SK-N-SH (cell line): Measurements from ENCODE around the gene MACROD1. TPM values are rescaled to one million over a fixed set of nuclear protein-coding genes. Genes with fewer than 3 reads are reported as not detected.

Experiments
- CTCF ChIA-PET: fragments of 300-600, 350-600 bp; formaldehyde crosslinking; extraction: SDS; loops from one replicate; lab custom pipeline; 2021; lab: Yijun Ruan, JAX
- POLR2A ChIA-PET: fragments of 350-600 bp; sonication (Branson Sonifier 250); formaldehyde crosslinking; extraction: SDS; loops from one replicate; lab custom pipeline; 2020; ENCODE audit warnings: antibody characterized with exemption, inconsistent platforms; lab: Yijun Ruan, JAX
- DNase-seq: peaks from one replicate; pipeline ENCODE4 v3.0.0; 2012
- H2AFZ ChIP-seq: fragments of 200-600 bp; sonication (generic); 2 replicates; pipeline ENCODE4 v1.8.1; 2016; ENCODE audit warnings: antibody characterized with exemption, mild to moderate bottlenecking, low read depth
- H3F3A ChIP-seq: fragments of 200-600 bp; sonication (generic); replicated peaks from 2 replicates; pipeline ENCODE3; 2016; ENCODE audit warnings: antibody characterized with exemption, mild to moderate bottlenecking; ENCODE audit not compliant: insufficient read depth
- H3K27ac ChIP-seq, 2 experiments: fragments of 200-500 bp in 1 of 2; fragments of 200-600 bp in 1 of 2; sonication (Bioruptor generic) in 1 of 2; sonication (generic), shearing (Covaris generic) in 1 of 2; 2 replicates each; pipeline versions ENCODE4 v1.5.1 to v1.6.1; 2014 to 2016; ENCODE audit warnings: low read depth in 2 of 2, inconsistent platforms in 1 of 2, low read length in 1 of 2, mild to moderate bottlenecking in 1 of 2, mixed read lengths in 1 of 2
- H3K27me3 ChIP-seq: fragments of 200-600 bp; sonication (generic), shearing (Covaris generic); 2 replicates; pipeline ENCODE4 v1.6.1; 2016; ENCODE audit warnings: mixed run types; ENCODE audit not compliant: insufficient read depth
- H3K36me3 ChIP-seq, 2 experiments: fragments of 200-500 bp in 1 of 2; fragments of 200-600 bp in 1 of 2; sonication (Bioruptor generic) in 1 of 2; sonication (generic) in 1 of 2; replicated peaks in 1 of 2; 2 replicates each; pipeline versions ENCODE3 to v1.5.1; 2014 to 2016; ENCODE audit warnings: low read length in 1 of 2, mild to moderate bottlenecking in 1 of 2; ENCODE audit not compliant: insufficient read depth in 2 of 2, control insufficient read depth in 1 of 2
- H3K4me1 ChIP-seq, 2 experiments: fragments of 200-500 bp in 1 of 2; fragments of 200-600 bp in 1 of 2; sonication (Bioruptor generic) in 1 of 2; sonication (generic), shearing (Covaris generic) in 1 of 2; 2 replicates each; pipeline versions ENCODE4 v1.5.1 to v1.6.1; 2014 to 2016; ENCODE audit warnings: low read depth in 1 of 2, low read length in 1 of 2, mixed run types in 1 of 2; ENCODE audit not compliant: insufficient read depth in 2 of 2, control insufficient read depth in 1 of 2
- H3K4me2 ChIP-seq: fragments of 200-600 bp; sonication (generic), shearing (Covaris generic); 2 replicates; pipeline ENCODE4 v1.6.1; 2017; ENCODE audit warnings: mixed run types
- H3K4me3 ChIP-seq, 2 experiments: fragments of 200-500 bp in 1 of 2; fragments of 200-600 bp in 1 of 2; sonication (Bioruptor generic) in 1 of 2; sonication (generic), shearing (Covaris generic) in 1 of 2; 2 replicates each; pipeline versions ENCODE4 v1.5.1 to v1.8.1; 2014 to 2016; ENCODE audit warnings: low read depth in 2 of 2, inconsistent platforms in 1 of 2, low read length in 1 of 2, mild to moderate bottlenecking in 1 of 2, mixed read lengths in 1 of 2, moderate library complexity in 1 of 2
- H3K79me2 ChIP-seq: fragments of 200-600 bp; sonication (generic); 2 replicates; pipeline ENCODE4 v1.8.1; 2017; ENCODE audit warnings: mild to moderate bottlenecking; ENCODE audit not compliant: insufficient read depth
- H3K9ac ChIP-seq: fragments of 200-600 bp; sonication (generic); 2 replicates; pipeline ENCODE4 v1.6.1; 2017; ENCODE audit warnings: mixed run types
- H3K9me2 ChIP-seq: fragments of 200-600 bp; sonication (generic); 2 replicates; pipeline ENCODE4 v1.6.1; 2017; ENCODE audit warnings: mixed run types
- H3K9me3 ChIP-seq: fragments of 200-600 bp; sonication (generic); 2 replicates; pipeline ENCODE4 v1.6.1; 2017; ENCODE audit warnings: mixed run types, mild to moderate bottlenecking, moderate library complexity
- H4K20me1 ChIP-seq: fragments of 200-600 bp; sonication (generic); 2 replicates; pipeline ENCODE4 v1.6.1; 2017; ENCODE audit warnings: mild to moderate bottlenecking, mixed run types; ENCODE audit not compliant: insufficient read depth
- CHD2 ChIP-seq: fragments of 150-350 bp; IDR thresholded peaks from 2 replicates; pipeline ENCODE4 v1.6.1; 2018; ENCODE audit warnings: low read length; ENCODE audit not compliant: partially characterized antibody
- CTCF ChIP-seq: fragments of 200-600 bp; sonication (generic); IDR thresholded peaks from 2 replicates; pipeline ENCODE4 v1.6.1; 2017; ENCODE audit warnings: antibody characterized with exemption, mild to moderate bottlenecking, moderate library complexity
- ELF1 ChIP-seq: IDR thresholded peaks from 2 replicates; pipeline ENCODE4 v1.4.0; 2012
- EP300 ChIP-seq, 2 experiments: IDR thresholded peaks; 2 replicates each; pipeline versions ENCODE4 v1.4.0 to v1.6.1; 2012; ENCODE audit warnings: borderline replicate concordance in 1 of 2, low read depth in 1 of 2, low read length in 1 of 2
- GABPA ChIP-seq: IDR thresholded peaks from 2 replicates; pipeline ENCODE4 v1.4.0; 2012; ENCODE audit warnings: low read depth, mild to moderate bottlenecking
- RCOR1 ChIP-seq: fragments of 150-350 bp; IDR thresholded peaks from 2 replicates; pipeline ENCODE4 v1.6.1; 2017; ENCODE audit warnings: antibody characterized with exemption, low read length
- RXRA ChIP-seq: IDR thresholded peaks from 2 replicates; pipeline ENCODE4 v1.4.0; 2012; ENCODE audit warnings: low read depth, mild to moderate bottlenecking, borderline replicate concordance
- USF2 ChIP-seq: fragments of 150-350 bp; IDR thresholded peaks from 2 replicates; pipeline ENCODE4 v1.6.1; 2017; ENCODE audit warnings: antibody characterized with exemption, low read length, low read depth, borderline replicate concordance
- WGBS: methylation state at CpG from one replicate; pipeline ENCODE4 v1.1.6; 2017; ENCODE audit warnings: low lambda C conversion rate; 5-methylcytosine and 5-hydroxymethylcytosine counted together
- polyA plus RNA-seq, 3 experiments: library from polyadenylated mRNA; depleted of rRNA; stranded (reverse); fragments of >200 nt; gene quantifications; 2 replicates each; pipeline ENCODE4 v1.2.3, GENCODE V29; 2012

The MACROD1 gene
- polyA plus RNA-seq, 1 of the 3 experiments (the other 2 are of a cell fraction) = 49.1 TPM

DNA sequence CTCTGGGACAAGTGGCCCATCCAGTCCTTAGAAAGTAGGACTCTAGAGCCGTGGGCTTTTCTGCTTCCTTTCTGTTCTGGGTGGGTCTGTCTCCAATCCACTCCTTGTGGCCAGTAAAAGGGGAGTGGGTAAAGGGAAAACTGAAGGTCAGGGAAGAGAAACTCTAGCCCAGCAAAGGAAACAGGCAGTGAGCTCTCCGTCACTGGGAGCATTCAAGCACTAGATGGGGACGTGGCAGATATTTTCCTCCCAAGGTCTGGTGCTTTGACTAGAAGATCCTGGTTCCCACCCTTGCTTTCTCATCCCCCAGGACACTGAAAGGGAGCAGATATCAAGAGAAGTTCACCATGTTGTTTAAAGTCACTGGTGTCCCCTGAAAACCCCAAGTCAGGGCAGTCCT lies 42.2 kb downstream of the MACROD1 start:
- CTCF ChIA-PET = interaction anchor here (1.0 kb wide), 1 partner anchor 12 kb away, joined by 5 read pairs; no protein-coding TSS in a partner anchor
- TF ChIP-seq RCOR1 (no peak), GABPA (no peak), ELF1 (no peak), RXRA (no peak), EP300 (IDR thresholded peaks at IDR 0.05; ENCODE audit: borderline replicate concordance in 1 of 2, low read depth in 1 of 2, low read length in 1 of 2) (no peak)
- TF ChIP-seq, all 33 proteins: peak for 0
- no peaks in the 10 kb centered on the region for H3K27me3 ChIP-seq
- peaks cover 17% of the 10 kb centered on the region for H3F3A ChIP-seq
- POLR2A ChIA-PET = no interaction called here
- no peaks in the 10 kb centered on the region for H3K36me3 ChIP-seq
- peak overlapping the region in 1 of 2 experiments; percentile 85; a peak in 2 of 4 replicates for H3K27ac ChIP-seq
- H3K79me2 ChIP-seq = no peaks in the 10 kb centered on the region
- H3K9ac ChIP-seq = no peak overlapping the region
- WGBS = 90% methylated on average over 3 of the region's 3 CpGs
- H3K4me3 ChIP-seq = no peak overlapping the region
- no peaks in the 10 kb centered on the region for H4K20me1 ChIP-seq
- no peak overlapping the region for H2AFZ ChIP-seq
- peaks cover 26 to 59% of the 10 kb centered on the region in 2 experiments; a peak in 3 of 4 replicates for H3K4me1 ChIP-seq
- no peaks in the 10 kb centered on the region for H3K9me2 ChIP-seq
- H3K9me3 ChIP-seq = no peaks in the 10 kb centered on the region
- no peak for DNase-seq
- no peak overlapping the region for H3K4me2 ChIP-seq

DNA sequence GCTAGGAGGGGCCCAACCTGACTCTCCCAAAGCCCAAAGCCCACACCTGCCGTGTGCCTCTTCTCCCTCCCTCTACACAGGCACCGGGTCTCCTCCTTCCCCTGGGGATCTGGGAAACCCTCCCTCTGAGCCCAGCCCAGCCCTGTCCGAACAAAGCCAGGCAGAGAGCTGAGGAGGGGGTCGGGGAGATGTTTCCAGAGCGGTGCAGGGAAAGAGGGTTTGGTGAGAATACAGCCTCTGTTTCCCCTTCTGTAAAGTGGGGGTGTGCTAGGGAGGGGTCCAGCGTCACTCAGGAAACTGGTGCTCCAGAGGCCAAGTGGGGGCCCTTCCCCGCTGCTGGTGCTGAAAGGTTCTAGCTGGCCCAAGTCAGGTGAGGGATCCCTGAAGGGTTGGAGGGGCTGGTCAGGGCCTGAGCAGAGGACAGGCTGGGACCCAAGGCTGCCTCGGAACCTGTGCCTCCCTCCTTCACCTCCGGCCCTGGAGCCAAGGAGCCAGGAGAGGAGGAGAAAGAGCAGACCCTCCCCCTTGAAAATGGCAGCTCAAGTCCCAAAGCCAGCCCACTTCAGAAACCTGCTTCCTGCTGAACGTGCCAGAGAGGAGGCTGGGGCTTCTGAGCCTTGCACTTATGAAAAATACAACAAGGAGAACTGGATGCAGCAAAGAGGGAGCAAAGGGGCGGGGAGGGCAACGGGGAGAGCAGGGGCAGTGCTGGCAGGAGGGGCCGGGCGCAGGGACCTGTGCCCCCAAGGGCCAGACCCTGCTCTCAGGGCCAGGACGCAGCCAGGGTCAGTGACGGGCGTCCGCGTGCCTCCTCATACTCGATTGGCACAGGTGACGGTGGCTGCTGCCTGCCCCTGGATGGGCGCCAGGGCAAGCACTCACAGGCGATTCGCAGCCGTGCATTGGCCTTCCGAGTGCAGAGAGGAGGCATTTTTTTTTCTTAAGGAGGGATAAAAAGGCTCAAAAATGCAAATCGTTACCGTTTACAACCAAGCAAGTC lies 43.2 kb downstream of the MACROD1 start:
- Histone ChIP-seq H3K27ac (peak overlapping the region; percentile 81 to 85), H3K36me3 (no peaks in the 10 kb centered on the region), H3K9me3 (no peaks in the 10 kb centered on the region), H3K27me3 (no peaks in the 10 kb centered on the region), H4K20me1 (no peaks in the 10 kb centered on the region)
- CTCF ChIA-PET = interaction anchor here (0.7 to 2.1 kb wide), 3 partner anchors 9 to 34 kb away, joined by 3 to 6 read pairs (median 3); no protein-coding TSS in a partner anchor
- TF ChIP-seq USF2 = no peak
- TF ChIP-seq CHD2 = no peak
- TF ChIP-seq RCOR1 = no peak
- TF ChIP-seq CTCF = no peak
- TF ChIP-seq, all 33 proteins: peak for 0
- Histone ChIP-seq H2AFZ (no peak overlapping the region), H3K4me1 (peaks cover 26 to 57% of the 10 kb centered on the region in 2 experiments; a peak in 3 of 4 replicates), H3K4me2 (peak overlapping the region; percentile 43), H3K79me2 (no peaks in the 10 kb centered on the region), H3K9ac (peak overlapping the region; percentile 56), H3F3A (peaks cover 17% of the 10 kb centered on the region), H3K9me2 (no peaks in the 10 kb centered on the region), H3K4me3 (no peak overlapping the region; a peak in 1 of 4 replicates)
- POLR2A ChIA-PET = interaction anchor here (0.6 to 0.7 kb wide), 2 partner anchors 53 to 78 kb away, joined by 3 to 8 read pairs; no protein-coding TSS in a partner anchor
- peak; percentile 71 for DNase-seq
- WGBS = 91% methylated on average over 21 of the region's 28 CpGs
